GM19463 (cell line): ENCODE results near the gene DIRAS2.
"Not testable (repeated sequence)": the region's sequence is repeated elsewhere in the genome, so short reads cannot be mapped to it uniquely, and the experiment has no call there.

ENCODE experiments used
- ATAC-seq: cut with Tn5 transposase; IDR thresholded peaks from one replicate; pipeline ENCODE4 v1.9.1; 2021; ENCODE audit warnings: mild to moderate bottlenecking, moderate library complexity; ENCODE audit not compliant: unreplicated experiment

DIRAS2 gene

DNA sequence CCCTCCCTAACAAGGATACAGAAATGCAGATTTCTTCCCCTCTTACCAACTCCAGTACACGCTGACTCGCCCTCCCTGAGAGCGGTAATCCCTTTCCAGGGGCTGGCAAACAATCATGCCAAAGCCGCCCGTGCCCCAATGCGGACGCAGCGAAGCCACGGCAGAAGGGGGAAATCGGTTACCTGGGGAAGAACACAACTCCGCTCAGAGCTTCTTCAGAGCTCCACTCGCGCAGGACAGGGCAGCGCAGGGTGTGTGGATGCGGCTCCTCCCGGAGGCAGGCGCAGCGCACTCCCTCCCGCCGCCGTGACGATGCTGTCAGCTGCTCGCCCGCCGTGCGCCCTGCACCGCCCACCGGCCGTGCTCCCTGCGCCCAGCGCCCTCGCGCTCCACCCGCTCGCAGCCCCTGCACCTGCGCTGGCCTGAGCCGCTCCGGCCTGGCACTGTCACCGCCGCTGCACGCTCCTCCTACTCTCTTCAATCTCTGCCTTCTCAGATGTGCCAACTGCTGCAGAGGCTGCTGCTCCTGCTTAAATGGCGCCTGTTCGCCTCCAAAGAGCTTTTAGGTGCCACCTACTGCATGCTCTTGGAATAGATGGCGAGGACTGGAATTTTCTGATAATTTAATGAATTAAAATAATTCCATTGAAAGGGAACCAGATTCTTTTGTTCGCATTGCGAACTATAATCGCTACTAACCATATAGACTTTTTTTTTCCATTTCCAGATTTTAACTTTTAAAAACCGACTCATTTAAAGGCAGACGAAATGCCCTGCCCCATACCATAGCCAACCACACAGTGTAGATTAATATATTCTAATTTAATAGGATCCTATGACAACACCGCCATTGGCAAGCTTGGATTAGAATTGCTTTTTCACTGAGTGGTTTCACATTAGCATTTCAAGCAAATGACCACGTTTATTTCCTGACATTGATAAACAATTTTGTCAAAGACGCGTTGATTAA lies at the start of gene DIRAS2:
TSS of gene DIRAS2 (minus strand) at position 255 of the 970 bp plus-strand sequence. CDS start 28,997 bp downstream, outside the sequence.
- ATAC-seq = no peak

GRCh38 chr9:90684736-90685135 lies 42.1 kb upstream of the DIRAS2 start:
- ATAC-seq = no peak

GRCh38 chr9:90684106-90684505 lies 41.5 kb upstream of the DIRAS2 start:
- no peak for ATAC-seq

GRCh38 chr9:90680534-90680933 lies 37.9 kb upstream of the DIRAS2 start:
- ATAC-seq = no peak

GRCh38 chr9:90665072-90665471 lies 22.4 kb upstream of the DIRAS2 start:
- ATAC-seq = no peak

DNA sequence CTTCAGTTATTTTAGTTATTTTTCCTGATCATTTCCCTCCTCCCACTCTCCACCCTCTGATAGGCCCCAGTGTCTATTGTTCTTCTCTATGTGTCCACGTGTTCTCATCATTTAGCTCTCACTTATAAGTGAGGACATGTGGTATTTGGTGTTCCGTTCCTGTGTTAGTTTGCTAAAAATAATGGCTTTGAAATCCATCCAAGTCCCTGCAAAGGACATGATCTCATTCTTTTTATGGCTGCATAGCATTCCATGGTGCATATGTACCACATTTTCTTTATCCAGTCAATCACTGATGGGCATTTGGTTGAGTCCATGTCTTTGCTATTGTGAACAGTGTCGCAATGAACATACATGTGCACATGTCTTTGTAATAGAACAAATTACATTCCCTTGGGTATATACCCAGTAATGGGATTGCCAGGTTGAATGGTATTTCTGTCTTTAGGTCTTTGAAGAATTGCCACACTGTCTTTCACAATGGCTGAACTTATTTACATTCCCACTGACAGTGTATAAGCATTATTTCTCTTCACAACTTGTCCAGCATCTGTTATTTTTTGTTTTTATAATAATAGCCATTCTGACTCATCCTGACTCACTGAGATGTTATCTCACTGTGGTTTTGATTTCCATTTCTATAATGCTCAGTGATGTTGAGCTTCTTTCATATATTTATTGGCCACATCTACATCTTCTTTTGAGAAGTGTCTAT lies 17.2 kb upstream of the DIRAS2 start:
- no peak for ATAC-seq

- no peak for ATAC-seq
These were observed 16.2 kb upstream of the DIRAS2 start for GRCh38 chr9:90658783-90659182.

DNA sequence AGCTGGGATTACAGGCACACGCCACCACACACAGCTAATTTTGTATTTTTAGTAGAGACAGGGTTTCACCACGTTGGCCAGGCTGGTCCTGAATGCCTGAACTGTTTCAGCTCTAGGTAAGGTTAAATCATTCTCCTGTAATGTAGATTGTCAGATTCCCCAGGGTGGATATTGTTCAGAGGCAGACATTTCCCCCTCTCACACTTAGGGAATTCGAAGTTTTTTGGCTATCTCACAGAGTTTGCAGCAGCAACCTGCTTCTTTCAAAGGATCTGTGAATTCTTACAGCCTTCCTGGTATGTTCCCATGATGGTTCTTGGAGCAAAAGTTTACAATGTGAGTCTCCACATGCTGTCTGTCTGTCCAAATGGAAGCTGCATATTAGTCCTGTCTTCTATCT lies 15.6 kb upstream of the DIRAS2 start:
- no peak for ATAC-seq

GRCh38 chr9:90656876-90657275 lies 14.3 kb upstream of the DIRAS2 start:
- ATAC-seq = not testable (repeated sequence)

- no peak for ATAC-seq
These were observed 8.6 kb upstream of the DIRAS2 start for GRCh38 chr9:90651246-90651645.

DNA sequence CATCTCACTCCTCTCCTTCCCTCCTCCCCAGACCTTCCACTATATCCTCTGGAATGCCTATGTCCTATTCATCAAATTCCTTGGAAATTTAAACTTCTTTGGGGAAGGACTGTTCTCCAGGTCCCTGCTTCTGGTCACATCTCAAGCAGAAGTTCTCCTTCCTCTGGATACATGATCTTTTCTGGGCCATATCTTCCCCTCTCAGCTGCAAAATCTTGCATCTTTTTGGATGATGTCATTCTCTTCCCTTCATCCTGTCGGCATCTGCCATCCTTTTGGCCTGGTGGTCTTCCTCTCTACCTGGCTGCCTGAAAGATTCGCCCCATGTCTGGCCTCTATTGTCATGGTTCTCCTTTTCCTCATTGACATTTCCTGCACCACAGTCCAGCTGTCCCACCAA lies 5.2 kb upstream of the DIRAS2 start:
- no peak for ATAC-seq

DNA sequence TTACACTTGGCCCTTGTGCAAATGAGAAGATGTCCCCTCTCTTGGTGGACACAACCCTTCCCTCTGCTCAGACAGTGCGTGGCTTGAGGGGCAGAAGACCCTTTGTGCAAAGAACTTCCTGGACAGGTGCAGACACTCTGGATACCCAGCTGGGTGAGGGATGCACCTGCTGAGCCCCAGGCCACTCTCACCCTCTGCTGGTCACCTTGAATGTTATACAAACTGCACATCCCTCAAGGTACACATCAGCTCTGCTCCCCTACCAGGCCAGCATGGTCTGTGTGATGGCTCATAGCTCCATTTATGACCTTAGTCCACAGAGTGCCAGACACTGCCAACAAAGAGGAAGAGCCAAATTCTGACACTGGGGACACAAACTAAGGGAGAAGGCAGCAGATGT lies 3.1 kb upstream of the DIRAS2 start:
- no peak for ATAC-seq

DNA sequence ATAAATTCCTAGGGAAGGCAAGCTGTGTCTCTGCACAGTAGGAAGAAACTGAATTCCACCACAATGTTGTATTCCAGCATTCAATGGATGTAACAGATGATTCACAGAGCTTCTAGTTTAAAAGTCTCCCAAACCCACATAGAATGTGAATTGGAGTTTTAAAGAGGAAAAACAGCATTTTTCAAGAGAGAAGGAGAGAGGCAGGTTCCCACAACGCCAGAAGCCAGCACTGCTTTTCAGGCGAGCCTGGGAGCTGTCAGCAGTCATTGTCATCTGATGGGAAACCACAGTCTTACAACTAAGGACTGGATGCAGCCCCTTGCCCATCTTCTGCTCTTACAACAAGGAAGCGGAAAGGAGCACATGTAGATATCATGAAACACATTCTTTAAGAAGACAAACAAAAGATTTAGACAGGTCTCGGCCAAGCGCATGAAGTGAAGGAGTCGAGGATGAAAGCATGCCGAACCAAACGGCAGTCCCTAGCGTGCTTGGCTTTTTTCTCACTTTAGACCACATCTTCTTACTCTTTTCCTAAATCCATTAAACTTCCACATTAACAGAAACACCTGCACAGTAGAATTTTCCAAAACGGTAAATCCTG lies 638 bp downstream of the DIRAS2 start:
- no peak for ATAC-seq

GRCh38 chr9:90641086-90641485 lies 1.5 kb downstream of the DIRAS2 start:
- no peak for ATAC-seq

GRCh38 chr9:90640361-90640760 lies 2.3 kb downstream of the DIRAS2 start:
- no peak for ATAC-seq

DNA sequence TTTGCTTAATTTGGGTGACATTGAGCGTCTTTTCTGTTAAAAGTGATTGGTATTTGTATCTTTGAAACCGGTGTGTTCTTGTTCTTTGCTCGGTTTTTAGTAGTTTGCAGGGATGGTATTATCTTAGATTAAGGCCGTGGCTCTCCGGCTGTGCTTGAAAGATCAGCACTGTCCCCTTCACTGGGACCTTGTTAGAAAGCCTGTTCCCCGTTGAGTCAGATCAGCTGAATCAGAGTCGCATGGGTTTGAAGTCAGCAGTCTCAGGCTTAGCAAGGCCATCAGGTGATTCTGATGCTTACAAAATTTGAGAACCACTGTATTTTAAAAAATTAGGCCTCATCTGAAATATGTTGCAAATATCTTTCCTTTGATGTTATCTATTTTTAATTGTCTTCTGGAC lies 5.0 kb downstream of the DIRAS2 start:
- no peak for ATAC-seq

- no peak for ATAC-seq
These were observed 9.9 kb downstream of the DIRAS2 start for GRCh38 chr9:90632647-90633207.

GRCh38 chr9:90631964-90632363 lies 10.7 kb downstream of the DIRAS2 start:
- no peak for ATAC-seq

GRCh38 chr9:90629991-90630390 lies 12.6 kb downstream of the DIRAS2 start:
- ATAC-seq = no peak

GRCh38 chr9:90629354-90629753 lies 13.3 kb downstream of the DIRAS2 start:
- ATAC-seq = no peak

- ATAC-seq = no peak
These were observed 25.8 kb downstream of the DIRAS2 start for GRCh38 chr9:90616806-90617205.
